HG03432 (cell line): Measurements from ENCODE around the gene AUTS2.
A peak's percentile ranks its signal among the peaks of the same experiment; 100 is the strongest.

Source experiments
- ATAC-seq: cut with Tn5 transposase; IDR thresholded peaks from one replicate; pipeline ENCODE4 v1.9.1; 2021; ENCODE audit warnings: mild to moderate bottlenecking, moderate library complexity; ENCODE audit not compliant: unreplicated experiment

The AUTS2 gene

DNA sequence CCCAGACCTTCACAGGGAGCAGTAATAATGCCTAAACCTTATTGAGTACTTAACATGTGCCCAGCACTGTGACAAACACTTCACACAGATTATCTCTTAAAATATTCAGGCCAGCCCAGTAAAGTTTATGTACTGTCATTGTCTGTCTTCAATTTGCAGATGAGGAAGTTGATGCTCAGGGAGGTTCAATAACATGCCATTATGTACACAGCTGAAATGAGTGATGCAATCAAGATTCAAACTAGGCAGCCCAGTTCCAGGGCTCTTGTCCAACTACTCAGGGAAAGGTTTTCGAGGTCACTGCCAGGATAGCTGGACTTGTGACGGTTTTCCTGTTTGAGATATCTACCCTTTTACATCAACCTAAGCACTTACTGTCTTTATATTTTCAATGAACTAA, 56.1 kb downstream of the AUTS2 start:
- ATAC-seq, result no peak

DNA sequence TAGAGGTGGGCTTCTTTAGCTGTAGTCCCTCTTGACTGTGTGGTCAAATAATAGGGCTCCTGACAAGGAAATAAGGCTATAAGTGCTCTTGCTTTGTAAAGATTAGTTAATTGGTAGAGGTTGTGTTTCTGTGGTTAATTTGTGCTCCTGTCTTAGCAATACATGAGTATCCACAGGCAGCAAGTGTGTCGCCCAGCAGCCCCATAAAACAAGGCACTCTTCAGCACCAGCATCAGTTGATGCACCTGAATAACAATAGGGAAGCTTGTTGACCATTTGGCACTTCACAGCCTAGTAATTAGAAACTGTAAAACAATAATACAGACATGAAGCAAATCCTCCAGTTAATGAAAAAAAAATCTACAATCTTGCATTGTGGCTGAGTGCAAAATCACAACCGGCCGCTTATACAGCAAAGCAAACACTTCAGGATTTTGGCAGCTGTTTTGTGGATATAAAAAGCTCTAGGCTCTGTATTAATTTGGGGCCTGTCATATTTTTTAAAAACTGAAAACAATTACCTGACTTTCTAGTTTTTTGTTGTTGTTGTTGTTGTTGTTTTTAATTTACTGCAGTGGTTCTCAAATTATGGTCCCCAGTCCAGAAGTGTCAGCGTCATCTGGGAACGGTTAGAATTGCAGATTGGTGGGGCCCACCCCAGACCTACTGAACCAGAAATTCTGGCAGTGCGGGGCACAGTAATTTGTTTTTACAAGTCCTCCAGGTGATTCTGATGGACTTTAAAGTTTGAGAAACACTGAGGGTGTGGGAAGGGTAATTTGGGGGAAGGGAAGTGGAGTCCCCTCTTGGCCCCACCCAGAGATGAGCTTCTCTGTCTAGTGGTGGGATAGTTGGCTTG, 56.8 kb downstream of the AUTS2 start:
- no peak for ATAC-seq

DNA sequence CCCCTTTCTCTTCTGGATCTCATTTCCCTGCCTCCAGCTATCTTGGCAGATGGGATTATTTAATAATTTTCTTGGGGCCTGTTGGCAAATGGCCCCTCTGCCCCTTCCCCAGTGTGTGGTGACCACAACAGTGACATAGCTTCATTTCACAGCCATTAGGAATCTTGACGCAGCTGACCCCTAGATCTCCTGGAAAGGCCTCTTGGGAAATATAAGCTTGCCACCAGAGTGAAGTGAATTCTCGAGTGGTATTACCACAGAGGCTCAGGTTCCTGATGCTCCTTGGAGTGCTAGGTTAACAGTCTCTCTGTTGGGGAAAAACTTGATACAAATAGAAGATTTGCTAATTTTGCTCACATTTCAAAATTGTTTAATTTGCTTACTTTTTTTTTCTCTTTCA, 57.8 kb downstream of the AUTS2 start:
- ATAC-seq, result no peak

GRCh38 chr7:69656890-69657289, 58.6 kb downstream of the AUTS2 start:
- ATAC-seq, result no peak

DNA sequence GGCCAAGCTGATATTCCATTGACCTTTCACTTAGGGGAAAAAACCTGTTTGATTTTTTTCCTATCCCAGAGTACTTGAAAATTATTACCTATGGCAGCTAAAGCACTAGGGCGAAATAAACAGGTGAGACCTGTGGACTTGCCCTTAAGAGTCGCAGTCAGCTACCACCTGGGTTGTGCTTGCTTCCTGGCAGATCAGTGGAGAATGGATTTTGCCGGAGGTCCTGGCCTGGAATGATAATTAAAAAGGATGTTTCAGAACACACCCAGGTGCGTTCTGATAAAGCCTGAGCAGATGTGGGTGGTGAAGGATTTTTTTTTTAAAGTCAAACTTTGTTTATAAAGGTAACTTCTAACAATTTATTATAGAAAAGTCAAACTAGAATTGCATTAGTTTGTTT, 59.1 kb downstream of the AUTS2 start:
- no peak for ATAC-seq

DNA sequence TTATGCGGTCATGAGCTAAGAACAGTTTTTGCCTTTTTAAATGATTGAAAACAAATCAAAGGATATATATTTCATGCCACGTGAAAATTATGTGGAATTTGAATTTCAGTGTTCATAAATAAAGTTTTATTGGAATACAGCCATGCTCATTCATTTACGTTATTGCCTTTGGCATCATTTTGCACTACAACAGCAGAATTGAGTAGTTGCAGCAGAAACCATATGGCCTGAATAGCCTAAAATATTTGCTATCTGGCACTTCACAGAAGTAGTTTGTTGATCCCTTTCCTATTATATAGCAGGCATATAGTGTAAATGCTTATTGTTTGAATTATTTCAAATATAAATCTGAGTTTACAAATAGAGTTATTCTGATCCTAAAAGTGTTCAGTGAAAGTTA, 59.7 kb downstream of the AUTS2 start:
- ATAC-seq, result no peak

DNA sequence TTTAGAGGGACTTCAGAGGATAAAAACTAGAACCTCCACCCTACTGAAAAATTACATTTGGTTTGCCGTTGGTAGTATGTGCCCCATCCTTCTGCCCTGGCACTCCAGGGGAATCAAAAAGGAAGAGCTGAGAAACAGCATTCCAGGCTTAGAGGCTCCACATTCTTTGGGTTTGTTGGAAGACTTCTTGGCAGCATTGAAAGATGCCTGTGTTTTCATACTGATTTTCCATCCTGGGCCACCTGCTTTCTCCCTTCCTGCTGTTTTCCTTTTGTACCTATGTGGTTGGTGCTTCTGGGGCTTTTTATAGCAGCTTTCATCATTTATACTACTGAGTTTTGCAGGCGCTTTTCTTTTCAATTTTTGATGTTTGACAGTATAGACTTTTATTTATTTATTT, 61.7 kb downstream of the AUTS2 start:
- no peak for ATAC-seq

DNA sequence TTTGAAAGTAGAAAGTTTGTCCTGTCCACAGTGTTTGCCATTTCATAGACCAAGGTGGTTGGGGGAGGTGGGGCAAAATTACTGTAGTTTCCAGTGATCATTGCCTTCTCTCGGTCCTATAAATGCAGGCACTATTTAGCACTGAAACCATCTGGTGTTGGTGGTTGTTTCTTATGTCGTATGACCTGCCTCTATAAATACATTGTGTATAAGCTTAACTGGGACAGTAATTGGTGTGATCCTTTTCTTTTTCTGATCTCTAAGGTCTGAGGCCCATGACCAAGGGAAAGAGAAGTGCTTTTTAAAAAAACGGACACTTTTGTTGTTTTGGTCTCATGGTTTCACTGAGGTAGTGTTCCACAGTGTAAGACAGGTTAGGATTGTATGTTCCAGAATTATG, 63.1 kb downstream of the AUTS2 start:
- peak; percentile 43 for ATAC-seq

DNA sequence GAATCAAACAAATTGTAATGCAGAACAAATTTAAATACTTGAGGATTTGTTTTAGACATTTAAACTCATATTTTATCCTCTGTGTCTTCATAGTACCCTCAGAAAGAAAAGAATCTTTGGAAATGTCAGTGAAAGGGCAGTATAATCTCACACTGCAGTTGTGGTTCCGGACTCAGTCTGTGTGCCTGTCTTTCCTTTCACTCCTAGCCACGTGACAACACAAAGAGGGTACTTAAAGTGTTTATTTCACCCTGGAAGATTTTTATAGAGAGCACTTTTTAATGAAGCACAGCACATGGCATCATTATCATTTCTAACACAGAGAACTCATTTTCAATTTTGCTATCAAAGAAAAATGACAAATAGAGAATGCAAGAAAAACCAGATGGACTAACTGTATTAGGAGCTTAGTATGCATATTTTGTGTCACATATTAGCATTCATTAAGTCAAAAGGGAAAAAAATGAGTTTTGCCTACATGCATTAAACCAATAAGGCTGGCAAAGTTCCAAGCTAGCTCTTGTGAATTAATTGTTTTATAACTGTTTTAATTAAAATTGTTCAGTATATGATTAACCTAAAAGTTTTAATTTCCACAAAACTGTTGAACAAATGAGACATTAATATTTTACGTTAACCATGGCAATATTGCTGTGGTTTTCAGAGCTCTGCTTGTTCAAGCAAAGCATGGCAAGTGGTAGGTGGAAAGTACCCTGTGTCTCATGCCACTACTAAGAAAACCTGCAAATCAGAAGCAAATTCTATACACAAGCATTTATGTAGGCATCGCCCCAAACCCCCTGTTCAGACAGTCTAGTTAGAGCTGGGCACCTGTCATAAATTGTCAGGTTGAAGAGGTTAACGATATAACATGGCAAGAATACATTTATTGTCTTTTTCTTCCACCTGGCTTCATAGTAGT, 65.9 kb downstream of the AUTS2 start:
- peak; percentile 78 for ATAC-seq

DNA sequence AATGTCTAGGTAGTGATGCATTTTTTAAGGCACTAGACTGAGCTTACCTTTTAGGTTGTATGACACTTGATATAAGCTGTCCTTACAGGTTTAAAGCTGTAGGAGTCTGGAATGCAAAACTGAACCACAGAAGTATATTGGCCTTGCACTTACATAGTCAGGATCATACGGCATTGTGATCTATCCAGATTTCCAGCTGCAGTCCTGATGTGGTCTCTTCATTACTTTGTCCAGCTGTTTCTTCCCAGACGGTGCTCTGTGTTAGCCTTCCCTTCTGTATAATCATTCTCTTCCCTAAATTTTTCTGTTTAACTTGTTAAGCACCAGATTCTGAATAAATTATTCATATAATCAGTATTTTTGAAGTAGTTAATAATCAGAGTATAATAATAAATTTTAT, 67.1 kb downstream of the AUTS2 start:
- no peak for ATAC-seq

- ATAC-seq, result no peak
Observed at GRCh38 chr7:69668339-69668870, 70.1 kb downstream of the AUTS2 start.

GRCh38 chr7:69670701-69671100, 72.4 kb downstream of the AUTS2 start:
- no peak for ATAC-seq

GRCh38 chr7:69673074-69673473, 74.8 kb downstream of the AUTS2 start:
- ATAC-seq, result no peak

DNA sequence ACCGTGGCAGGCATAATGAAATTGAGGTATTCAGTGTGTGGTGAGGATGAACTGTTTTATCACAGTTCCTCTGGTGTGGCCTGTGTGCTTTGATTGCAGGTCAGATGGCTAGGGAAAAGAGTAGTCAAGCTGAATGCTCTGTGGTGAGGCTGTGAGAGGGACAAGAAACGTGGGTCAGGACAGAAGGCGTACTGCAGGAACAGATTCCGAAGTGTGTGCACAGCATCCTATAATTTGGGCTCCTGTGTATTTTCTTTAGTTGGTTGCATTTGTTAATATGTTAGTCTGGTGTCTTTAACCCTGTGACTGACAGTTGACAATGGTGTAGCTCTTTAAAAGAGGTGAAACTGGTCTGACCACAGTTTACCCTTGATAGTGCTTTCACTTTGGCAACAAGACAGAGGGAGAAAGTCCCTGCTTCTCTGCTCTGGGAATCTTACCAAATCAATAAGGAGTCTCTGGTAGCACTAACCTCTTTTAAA, 76.5 kb downstream of the AUTS2 start:
- peak; percentile 88 for ATAC-seq

- no peak for ATAC-seq
Observed at GRCh38 chr7:69676247-69676646, 78.0 kb downstream of the AUTS2 start.

- ATAC-seq, result no peak
Observed at GRCh38 chr7:69677054-69677852, 79.0 kb downstream of the AUTS2 start.

DNA sequence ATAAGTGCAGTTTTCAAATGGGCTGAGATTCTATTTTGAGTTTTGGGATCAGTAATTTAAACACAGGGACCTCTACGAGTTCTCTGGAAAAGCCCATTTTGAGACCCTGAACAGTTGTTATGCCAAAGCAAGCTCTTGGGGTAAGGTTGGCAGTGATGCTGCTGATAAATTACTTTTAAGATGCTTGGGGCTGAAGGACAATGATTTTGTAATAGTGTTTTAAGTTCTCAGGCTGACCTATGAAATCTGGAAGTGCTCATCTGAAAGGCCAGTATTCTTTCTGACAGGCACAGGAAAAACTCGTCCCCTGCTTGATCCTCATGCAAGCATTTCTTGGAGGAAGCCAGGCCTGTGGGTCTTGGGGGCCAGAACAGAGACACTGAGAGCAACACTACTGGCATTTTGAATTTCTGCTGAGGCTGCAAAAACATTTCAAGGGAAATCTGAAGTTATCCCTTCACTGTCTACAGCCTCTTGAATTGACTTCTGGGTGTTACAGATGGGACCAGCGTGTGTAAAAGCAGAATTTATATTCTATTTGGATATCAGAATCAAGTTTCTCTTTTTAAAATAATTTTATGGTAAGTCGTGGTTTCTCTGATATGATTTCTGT, 79.7 kb downstream of the AUTS2 start:
- no peak for ATAC-seq

DNA sequence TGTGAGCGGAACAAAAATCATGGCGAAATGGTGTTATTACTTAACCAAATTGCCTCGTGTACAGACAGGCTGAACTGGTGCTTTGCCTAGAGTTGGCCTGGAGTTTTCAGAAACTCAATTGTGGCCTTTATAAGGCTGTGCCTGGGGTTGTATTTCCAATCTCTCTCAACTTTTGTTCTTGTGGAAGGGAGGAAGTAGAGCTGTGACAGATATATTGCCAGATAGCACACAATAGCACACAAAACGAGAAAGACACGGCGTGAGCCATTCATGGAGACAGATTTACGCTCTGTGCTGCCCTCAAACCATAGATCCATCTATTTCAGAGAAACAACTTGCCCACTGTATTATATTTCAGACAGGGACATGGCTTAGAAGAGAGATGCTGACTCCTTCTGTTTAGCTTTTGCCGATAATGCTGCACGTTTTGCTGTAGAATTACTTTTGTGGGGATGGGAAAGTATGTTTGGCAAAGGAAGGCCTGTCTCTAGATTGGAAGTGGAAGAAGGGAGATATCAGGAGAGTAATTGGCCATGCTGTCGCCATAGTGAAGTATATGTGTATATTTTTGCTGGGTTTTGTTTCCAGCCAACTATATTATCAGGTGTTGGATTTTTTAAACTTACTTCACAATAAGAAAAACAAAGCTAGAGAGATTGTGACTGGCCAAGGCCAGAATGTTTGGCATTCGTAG, 80.4 kb downstream of the AUTS2 start:
- no peak for ATAC-seq

GRCh38 chr7:69681181-69681580, 82.9 kb downstream of the AUTS2 start:
- ATAC-seq, result no peak

DNA sequence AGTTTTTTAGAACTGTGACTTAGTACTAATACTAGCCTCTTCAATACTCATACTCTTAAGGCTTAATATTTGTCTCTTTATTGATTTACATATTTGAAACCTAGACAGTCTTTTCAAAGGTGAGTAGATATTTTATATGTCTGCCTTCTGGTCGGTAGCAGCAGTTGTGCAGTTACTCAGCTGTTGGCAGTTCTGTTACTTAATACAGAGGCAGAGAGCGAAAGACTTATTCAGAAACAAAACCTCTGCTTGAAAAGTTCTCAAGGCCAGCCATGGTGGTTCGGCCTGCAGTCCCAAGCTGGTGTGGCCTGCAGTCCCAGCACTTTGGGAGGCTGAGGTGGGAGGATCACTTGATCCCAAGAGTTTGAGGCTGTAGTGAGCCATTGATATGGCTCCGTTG, 84.2 kb downstream of the AUTS2 start:
- peak; percentile 28 for ATAC-seq
